ENCODE results near the gene BMPR1A.

Gene BMPR1A

DNA sequence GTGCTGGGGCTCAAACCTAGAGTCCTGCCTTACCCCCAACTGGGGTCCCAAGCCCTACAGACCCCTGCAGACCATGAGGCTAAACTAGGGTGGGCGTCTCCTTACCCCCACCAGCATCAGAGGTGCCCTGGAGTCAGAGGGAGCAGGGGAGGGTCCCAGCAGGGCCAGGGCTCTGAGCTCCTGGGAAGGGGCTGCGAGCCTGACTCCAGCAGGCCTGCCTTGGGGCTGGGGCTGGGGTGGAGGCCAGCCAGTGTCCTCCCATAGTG lies 203.3 kb downstream of the BMPR1A start:
- POLR2A ChIA-PET = no interaction called here
- CTCF ChIA-PET = no interaction called here
- no peak for DNase-seq (ENCODE audit: extremely low spot score)
- TF ChIP-seq, protein P1, sequence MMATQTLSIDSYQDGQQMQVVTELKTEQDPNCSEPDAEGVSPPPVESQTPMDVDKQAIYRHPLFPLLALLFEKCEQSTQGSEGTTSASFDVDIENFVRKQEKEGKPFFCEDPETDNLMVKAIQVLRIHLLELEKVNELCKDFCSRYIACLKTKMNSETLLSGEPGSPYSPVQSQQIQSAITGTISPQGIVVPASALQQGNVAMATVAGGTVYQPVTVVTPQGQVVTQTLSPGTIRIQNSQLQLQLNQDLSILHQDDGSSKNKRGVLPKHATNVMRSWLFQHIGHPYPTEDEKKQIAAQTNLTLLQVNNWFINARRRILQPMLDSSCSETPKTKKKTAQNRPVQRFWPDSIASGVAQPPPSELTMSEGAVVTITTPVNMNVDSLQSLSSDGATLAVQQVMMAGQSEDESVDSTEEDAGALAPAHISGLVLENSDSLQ (IDR thresholded peaks at IDR 0.05) = no peak

DNA sequence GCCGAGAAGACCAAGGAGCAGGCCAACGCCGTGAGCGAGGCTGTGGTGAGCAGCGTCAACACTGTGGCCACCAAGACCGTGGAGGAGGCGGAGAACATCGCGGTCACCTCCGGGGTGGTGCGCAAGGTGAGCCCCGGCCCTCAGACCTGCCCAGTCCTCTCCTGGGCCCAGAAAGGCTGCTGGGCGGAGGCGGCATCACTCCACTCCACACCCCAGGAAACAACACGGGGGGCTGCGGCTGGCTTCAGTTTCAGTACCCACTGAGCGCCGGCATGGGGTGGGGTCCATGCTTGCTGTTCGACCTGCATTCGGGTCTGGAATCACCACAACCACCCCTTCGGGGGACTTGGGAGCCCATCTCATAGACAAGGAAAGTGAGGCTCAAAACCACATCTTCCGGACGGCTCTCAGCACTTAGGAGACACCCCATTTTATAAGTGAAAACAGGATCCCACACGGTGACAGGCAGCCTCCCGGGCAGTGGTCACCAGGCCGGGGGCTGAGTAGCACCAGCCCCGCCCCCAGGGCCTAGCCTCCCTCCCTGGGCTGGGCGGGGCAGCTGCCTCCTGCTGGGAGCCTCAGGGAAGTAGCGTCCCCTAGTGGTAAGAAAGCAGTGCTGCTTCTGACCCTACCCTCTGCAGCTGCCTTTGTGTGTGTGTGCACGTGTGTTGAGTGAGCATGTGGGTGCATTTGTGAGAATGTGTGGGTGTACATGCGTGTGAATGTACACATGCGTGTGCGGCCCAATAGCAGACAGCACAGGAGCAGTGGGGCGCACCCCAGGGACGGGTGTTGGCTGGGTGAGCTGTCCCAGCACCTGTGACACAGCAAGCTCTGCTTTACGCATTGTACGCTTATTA lies 203.8 kb downstream of the BMPR1A start:
- TF ChIP-seq FOXM1 (IDR thresholded peaks at IDR 0.05; ENCODE audit: borderline replicate concordance) (0 out of 2 replicates have a peak, but pooled peaks have one; percentile 50), ARNT (IDR thresholded peaks at IDR 0.05) (no peak)
- peak; percentile 84 for DNase-seq (ENCODE audit: extremely low spot score)
- ChIA-PET CTCF (interaction anchor here (0.6 to 1.7 kb wide), 9 partner anchors 14 to 1387 kb away, joined by 3 to 6 read pairs (median 4); no protein-coding TSS in a partner anchor), POLR2A (no interaction called here)

DNA sequence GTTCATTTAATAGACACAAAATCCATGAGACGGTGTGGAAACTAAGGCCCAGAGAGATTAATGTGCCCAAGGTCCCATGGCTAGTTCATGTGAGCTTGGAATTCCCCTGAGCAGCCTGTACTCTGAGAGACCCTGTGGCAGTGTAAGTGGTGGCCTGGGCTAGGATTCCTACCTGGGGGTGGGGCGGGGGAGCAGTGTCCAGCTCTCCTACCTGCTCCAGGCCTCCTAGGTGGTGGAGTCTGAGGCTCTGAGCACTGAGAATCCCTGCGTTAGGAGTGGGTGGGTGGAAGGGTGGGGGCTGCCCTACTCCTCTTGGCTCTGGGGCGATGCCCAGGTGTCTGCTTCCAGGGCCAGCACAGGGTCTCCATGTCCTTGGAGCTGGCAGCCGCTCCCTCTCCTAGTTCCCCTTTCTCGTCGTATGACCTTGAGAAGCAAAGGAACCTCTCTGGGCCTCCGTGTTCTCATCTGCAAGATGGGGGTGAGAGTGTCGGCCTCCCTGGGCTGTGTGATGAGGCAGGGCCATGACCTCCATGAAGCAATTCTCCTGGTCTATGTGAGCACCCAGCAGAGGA lies 204.5 kb downstream of the BMPR1A start:
- no peak for DNase-seq (ENCODE audit: extremely low spot score)
- ChIA-PET POLR2A (no interaction called here), CTCF (interaction anchor here (0.7 to 1.7 kb wide), 7 partner anchors 15 to 317 kb away, joined by 3 to 6 read pairs (median 4); no protein-coding TSS in a partner anchor)
- no peak for TF ChIP-seq LEF1 (IDR thresholded peaks at IDR 0.05; ENCODE audit: borderline replicate concordance)

DNA sequence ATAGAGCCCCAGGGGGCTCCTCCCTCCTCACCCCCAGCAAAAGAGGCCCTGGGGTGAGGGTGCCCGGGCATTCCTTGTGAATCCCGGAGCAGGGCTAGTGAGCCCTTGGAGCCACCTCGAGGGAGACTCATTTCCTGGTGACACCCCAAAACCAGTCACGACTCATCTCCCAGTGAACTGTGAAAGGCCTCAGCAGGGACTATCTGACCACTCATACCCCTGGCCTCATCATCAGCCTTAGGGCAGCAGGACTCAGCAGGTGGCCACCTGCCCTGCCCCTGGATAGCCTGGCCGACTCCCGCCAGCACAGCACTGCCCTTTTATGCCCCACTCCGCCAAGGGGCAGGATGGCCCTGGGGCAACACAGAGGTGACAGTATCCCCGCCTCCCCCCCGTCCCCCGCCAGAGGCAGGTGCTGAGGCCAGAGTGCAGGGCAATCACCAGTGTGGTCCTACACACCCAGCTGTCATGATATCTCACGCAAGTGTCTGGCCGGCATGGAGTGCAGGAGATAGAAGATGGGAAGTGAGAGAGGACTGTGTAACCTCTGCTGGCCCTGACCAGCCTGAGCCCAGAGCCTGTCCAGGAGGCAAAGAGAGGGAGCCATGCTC lies 205.2 kb downstream of the BMPR1A start:
- POLR2A ChIA-PET = no interaction called here
- CTCF ChIA-PET = interaction anchor here (1.7 kb wide), 1 partner anchor 268 kb away, joined by 6 read pairs; no protein-coding TSS in a partner anchor
- TF ChIP-seq ARNT (IDR thresholded peaks at IDR 0.05) = no peak
- TF ChIP-seq, protein P1 (IDR thresholded peaks at IDR 0.05) = no peak
- no peak for TF ChIP-seq SUZ12 (IDR thresholded peaks at IDR 0.05)
- no peak for TF ChIP-seq TARDBP (IDR thresholded peaks at IDR 0.05)
- TF ChIP-seq ELF4 (IDR thresholded peaks at IDR 0.05) = no peak
- no peak for TF ChIP-seq LEF1 (IDR thresholded peaks at IDR 0.05; ENCODE audit: borderline replicate concordance)
- TF ChIP-seq NFRKB (IDR thresholded peaks at IDR 0.05) = no peak
- no peak for DNase-seq (ENCODE audit: extremely low spot score)

DNA sequence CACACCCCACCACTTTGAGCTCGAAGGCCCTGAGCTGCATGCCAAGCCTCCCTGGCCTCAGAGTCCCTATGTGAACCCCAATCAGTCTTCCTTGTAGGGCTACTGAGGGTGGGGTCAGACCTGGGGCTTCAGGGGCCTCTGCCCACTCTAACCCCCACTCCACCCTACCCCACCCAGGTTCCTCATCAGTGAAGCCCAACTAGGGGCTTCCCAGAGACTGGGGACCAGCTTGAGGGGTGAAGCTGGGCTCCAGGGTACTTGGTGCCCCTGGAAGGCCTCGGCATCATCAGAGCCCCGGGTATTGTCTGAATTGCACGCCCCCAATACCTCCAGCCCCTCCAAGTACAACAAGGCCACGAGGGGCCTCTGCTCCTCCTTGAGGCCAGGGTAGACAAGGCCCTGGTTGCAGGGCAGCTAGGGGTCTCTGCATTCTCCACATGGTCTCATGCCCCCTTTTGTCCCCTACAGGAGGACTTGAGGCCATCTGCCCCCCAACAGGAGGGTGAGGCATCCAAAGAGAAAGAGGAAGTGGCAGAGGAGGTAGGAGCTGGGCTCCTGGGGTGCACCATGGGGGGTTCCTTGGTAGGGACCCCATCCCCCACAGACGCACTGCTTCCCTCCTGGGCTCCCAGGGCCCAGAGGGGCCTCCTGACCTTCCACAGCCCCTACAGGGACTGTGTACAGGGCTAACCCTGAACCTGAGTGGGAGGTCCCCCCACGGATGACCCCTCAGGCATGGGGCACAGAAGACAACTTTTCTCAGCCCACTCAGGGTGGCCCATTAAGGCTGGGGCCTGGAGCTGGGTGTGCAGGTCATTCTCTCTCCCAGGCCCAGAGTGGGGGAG lies 205.9 kb downstream of the BMPR1A start:
- CTCF ChIA-PET = interaction anchor here (1.1 kb wide), 1 partner anchor 269 kb away, joined by 3 read pairs; no protein-coding TSS in a partner anchor
- no peak for DNase-seq (ENCODE audit: extremely low spot score)
- no peak for TF ChIP-seq SUZ12 (IDR thresholded peaks at IDR 0.05)
- TF ChIP-seq ELF4 (IDR thresholded peaks at IDR 0.05) = no peak
- no peak for TF ChIP-seq ZNF384 (IDR thresholded peaks at IDR 0.05)
- no peak for TF ChIP-seq HDGF (IDR thresholded peaks at IDR 0.05; ENCODE audit: borderline replicate concordance)
- no peak for TF ChIP-seq NFRKB (IDR thresholded peaks at IDR 0.05)
- TF ChIP-seq FOXA1 (IDR thresholded peaks at IDR 0.05) = no peak
- no peak for TF ChIP-seq BHLHE40 (IDR thresholded peaks at IDR 0.05; ENCODE audit: borderline replicate concordance)
- TF ChIP-seq FOXK2 (IDR thresholded peaks at IDR 0.05) = no peak
- TF ChIP-seq SP1 (IDR thresholded peaks at IDR 0.05) = no peak
- no peak for TF ChIP-seq L3MBTL2 (conservative IDR thresholded peaks at IDR 0.05)
- TF ChIP-seq FOXM1 (IDR thresholded peaks at IDR 0.05; ENCODE audit: borderline replicate concordance) = no peak
- TF ChIP-seq CTBP1 (IDR thresholded peaks at IDR 0.05; ENCODE audit: borderline replicate concordance) = no peak
- TF ChIP-seq LEF1 (IDR thresholded peaks at IDR 0.05; ENCODE audit: borderline replicate concordance) = no peak
- TF ChIP-seq, protein P1 (IDR thresholded peaks at IDR 0.05) = no peak
- TF ChIP-seq ARNT (IDR thresholded peaks at IDR 0.05) = no peak
- TF ChIP-seq TARDBP (IDR thresholded peaks at IDR 0.05) = no peak
- POLR2A ChIA-PET = no interaction called here

DNA sequence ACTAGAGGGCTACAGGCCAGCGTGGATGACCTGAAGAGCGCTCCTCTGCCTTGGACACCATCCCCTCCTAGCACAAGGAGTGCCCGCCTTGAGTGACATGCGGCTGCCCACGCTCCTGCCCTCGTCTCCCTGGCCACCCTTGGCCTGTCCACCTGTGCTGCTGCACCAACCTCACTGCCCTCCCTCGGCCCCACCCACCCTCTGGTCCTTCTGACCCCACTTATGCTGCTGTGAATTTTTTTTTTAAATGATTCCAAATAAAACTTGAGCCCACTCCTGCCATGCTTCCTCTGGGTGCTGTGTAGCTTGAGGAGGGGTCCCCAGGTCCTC lies 206.5 kb downstream of the BMPR1A start:
- no peak for DNase-seq (ENCODE audit: extremely low spot score)
- POLR2A ChIA-PET = no interaction called here
- TF ChIP-seq FOXM1 (IDR thresholded peaks at IDR 0.05; ENCODE audit: borderline replicate concordance) = no peak
- no peak for TF ChIP-seq FOXK2 (IDR thresholded peaks at IDR 0.05)
- TF ChIP-seq ELF4 (IDR thresholded peaks at IDR 0.05) = no peak
- TF ChIP-seq TARDBP (IDR thresholded peaks at IDR 0.05) = no peak
- TF ChIP-seq L3MBTL2 (conservative IDR thresholded peaks at IDR 0.05) = no peak
- TF ChIP-seq SUZ12 (IDR thresholded peaks at IDR 0.05) = no peak
- TF ChIP-seq, protein P1 (IDR thresholded peaks at IDR 0.05) = no peak
- no peak for TF ChIP-seq SP1 (IDR thresholded peaks at IDR 0.05)
- no peak for TF ChIP-seq CTBP1 (IDR thresholded peaks at IDR 0.05; ENCODE audit: borderline replicate concordance)
- no peak for TF ChIP-seq HDGF (IDR thresholded peaks at IDR 0.05; ENCODE audit: borderline replicate concordance)
- TF ChIP-seq NFRKB (IDR thresholded peaks at IDR 0.05) = no peak
- no peak for TF ChIP-seq ZNF384 (IDR thresholded peaks at IDR 0.05)
- TF ChIP-seq FOXA1 (IDR thresholded peaks at IDR 0.05) = no peak
- TF ChIP-seq ARNT (IDR thresholded peaks at IDR 0.05) = no peak
- TF ChIP-seq BHLHE40 (IDR thresholded peaks at IDR 0.05; ENCODE audit: borderline replicate concordance) = no peak
- TF ChIP-seq LEF1 (IDR thresholded peaks at IDR 0.05; ENCODE audit: borderline replicate concordance) = no peak
- CTCF ChIA-PET = interaction anchor here (1.1 kb wide), 1 partner anchor 270 kb away, joined by 3 read pairs; no protein-coding TSS in a partner anchor
